Neural progenitor cell (in vitro differentiated cells): ENCODE measurements around the gene CCDC184.

Experiments
- EZH2phosphoT487 ChIP-seq: fragments of 200-600 bp; sonication (generic); IDR thresholded peaks from 2 replicates; pipeline ENCODE4 v1.6.1; 2017; ENCODE audit warnings: antibody characterized with exemption
- TF ChIP-seq, protein P1 (sequence below): fragments of 200-600 bp; sonication (generic); IDR thresholded peaks from 2 replicates; pipeline ENCODE4 v1.5.1; 2017; ENCODE audit warnings: antibody characterized with exemption, mild to moderate bottlenecking

DNA sequence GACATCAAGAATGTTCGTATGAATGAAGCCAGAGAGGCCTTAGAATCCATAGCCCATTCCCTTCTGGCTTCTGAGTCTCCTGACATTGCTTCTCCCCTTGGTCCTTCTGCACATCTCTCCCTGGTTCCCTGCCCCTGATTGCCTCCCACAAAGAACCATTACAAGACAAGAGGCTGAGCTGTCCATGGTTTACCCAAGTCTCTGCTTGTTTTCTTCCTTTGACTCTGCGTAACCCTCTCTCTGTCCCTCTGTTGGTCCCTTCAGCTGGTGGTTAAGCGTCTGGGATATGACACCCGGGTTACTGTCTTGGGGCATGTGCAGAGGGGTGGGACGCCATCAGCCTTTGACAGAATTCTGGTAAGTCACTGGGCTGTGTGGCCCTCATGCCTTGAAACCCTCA, 48.4 kb upstream of the CCDC184 start:
- TF ChIP-seq, protein P1, sequence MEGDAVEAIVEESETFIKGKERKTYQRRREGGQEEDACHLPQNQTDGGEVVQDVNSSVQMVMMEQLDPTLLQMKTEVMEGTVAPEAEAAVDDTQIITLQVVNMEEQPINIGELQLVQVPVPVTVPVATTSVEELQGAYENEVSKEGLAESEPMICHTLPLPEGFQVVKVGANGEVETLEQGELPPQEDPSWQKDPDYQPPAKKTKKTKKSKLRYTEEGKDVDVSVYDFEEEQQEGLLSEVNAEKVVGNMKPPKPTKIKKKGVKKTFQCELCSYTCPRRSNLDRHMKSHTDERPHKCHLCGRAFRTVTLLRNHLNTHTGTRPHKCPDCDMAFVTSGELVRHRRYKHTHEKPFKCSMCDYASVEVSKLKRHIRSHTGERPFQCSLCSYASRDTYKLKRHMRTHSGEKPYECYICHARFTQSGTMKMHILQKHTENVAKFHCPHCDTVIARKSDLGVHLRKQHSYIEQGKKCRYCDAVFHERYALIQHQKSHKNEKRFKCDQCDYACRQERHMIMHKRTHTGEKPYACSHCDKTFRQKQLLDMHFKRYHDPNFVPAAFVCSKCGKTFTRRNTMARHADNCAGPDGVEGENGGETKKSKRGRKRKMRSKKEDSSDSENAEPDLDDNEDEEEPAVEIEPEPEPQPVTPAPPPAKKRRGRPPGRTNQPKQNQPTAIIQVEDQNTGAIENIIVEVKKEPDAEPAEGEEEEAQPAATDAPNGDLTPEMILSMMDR: no peak
- TF ChIP-seq EZH2phosphoT487: no peak
